Stomach (tissue), 9 donors: ENCODE measurements around the gene SLC31A1. TPM values are rescaled to one million over a fixed set of nuclear protein-coding genes. Genes with fewer than 3 reads are reported as not detected.

Experiments
- DNase-seq, 2 donors: peaks; one replicate each; pipeline versions ENCODE4 v3.0.0 to v3.0.0-alpha.2; 2013 to 2019
- H3K27ac ChIP-seq, 5 donors: fragments of 200-600 bp in 4 of 5; sonication (generic) in 4 of 5; one replicate each; pipeline ENCODE4 v1.5.1; 2013 to 2019; ENCODE audit warnings: mild to moderate bottlenecking in 1 of 5, moderate library complexity in 1 of 5
- H3K27me3 ChIP-seq, 3 donors: fragments of 200-600 bp; sonication (generic); one replicate each; pipeline ENCODE4 v1.5.1; 2017 to 2019; ENCODE audit warnings: mixed run types in 1 of 3
- H3K36me3 ChIP-seq, 4 donors: fragments of 200-600 bp; sonication (generic); 1 replicate in 3 of 4; 2 replicates in 1 of 4; pipeline ENCODE4 v1.5.1; 2016 to 2019
- H3K4me1 ChIP-seq, 4 donors: fragments of 200-600 bp; sonication (generic); one replicate each; pipeline ENCODE4 v1.5.1; 2016 to 2019
- H3K4me3 ChIP-seq, 4 donors: fragments of 200-600 bp; sonication (generic) in 3 of 4; one replicate each; pipeline ENCODE4 v1.5.1; 2016 to 2019; ENCODE audit warnings: mild to moderate bottlenecking in 1 of 4
- H3K9me3 ChIP-seq, 4 donors: fragments of 200-600 bp; sonication (generic); one replicate each; pipeline ENCODE4 v1.5.1; 2016 to 2019
- EP300 ChIP-seq: sonication (generic); formaldehyde crosslinking; IDR thresholded peaks from one replicate; pipeline ENCODE4 v1.6.1; 2017; ENCODE audit warnings: antibody characterized with exemption
- POLR2A ChIP-seq, 4 donors: fragments of 450-650 bp; IDR thresholded peaks; one replicate each; pipeline ENCODE4 v1.6.1; 2016; ENCODE audit warnings: antibody characterized with exemption in 4 of 4, control low read depth in 2 of 4, mild to moderate bottlenecking in 1 of 4, moderate library complexity in 1 of 4
- POLR2AphosphoS5 ChIP-seq, 3 donors: sonication (generic); formaldehyde crosslinking; IDR thresholded peaks; one replicate each; pipeline ENCODE4 v1.6.1; 2016; ENCODE audit warnings: antibody characterized with exemption in 3 of 3
- whole genome bisulfite sequencing, 5 donors: extraction: QIAGEN DNeasy Blood & Tissue Kit in 3 of 5; methylation state at CpG; one replicate each; pipeline versions ENCODE4 v1.1.5 to v1.1.7; 2013 to 2018; 5-methylcytosine and 5-hydroxymethylcytosine counted together
- intact Hi-C: fragments of 100-400 bp; cut with DNase I; formaldehyde crosslinking; loops from one replicate; pipeline ENCODE4 v1.15.1; 2023; ENCODE audit warnings: low total_unique reads
- polyA plus RNA-seq, 3 donors: library from polyadenylated mRNA; stranded (reverse); fragments of 200-250 nt; gene quantifications; one replicate each; pipeline ENCODE4 v1.2.3, GENCODE V29; 2013
- total RNA-seq, 5 donors: library from RNA; depleted of rRNA; stranded (reverse); fragments of >200 nt; gene quantifications; one replicate each; pipeline versions ENCODE4 v1.1.0 to v1.2.3, GENCODE V29; 2014 to 2016
- TF ChIP-seq, protein P1 (sequence below), 7 experiments: fragments of 450-650 bp in 4 of 7; fragments of 200-600 bp in 3 of 7; sonication (generic) in 3 of 7; IDR thresholded peaks; one replicate each; pipeline ENCODE4 v1.5.1; 2016 to 2019; ENCODE audit warnings: antibody characterized with exemption in 7 of 7, control low read depth in 2 of 7, mild to moderate bottlenecking in 1 of 7
- donor health status: healthy with polysubstance abuse.
- donor health status: Bipolar disorder and iron deficiency.
- donor health status: healthy.

Gene SLC31A1
- total and polyA plus RNA-seq, 8 donors: 4.7 to 106 (median 12.2) TPM

DNA sequence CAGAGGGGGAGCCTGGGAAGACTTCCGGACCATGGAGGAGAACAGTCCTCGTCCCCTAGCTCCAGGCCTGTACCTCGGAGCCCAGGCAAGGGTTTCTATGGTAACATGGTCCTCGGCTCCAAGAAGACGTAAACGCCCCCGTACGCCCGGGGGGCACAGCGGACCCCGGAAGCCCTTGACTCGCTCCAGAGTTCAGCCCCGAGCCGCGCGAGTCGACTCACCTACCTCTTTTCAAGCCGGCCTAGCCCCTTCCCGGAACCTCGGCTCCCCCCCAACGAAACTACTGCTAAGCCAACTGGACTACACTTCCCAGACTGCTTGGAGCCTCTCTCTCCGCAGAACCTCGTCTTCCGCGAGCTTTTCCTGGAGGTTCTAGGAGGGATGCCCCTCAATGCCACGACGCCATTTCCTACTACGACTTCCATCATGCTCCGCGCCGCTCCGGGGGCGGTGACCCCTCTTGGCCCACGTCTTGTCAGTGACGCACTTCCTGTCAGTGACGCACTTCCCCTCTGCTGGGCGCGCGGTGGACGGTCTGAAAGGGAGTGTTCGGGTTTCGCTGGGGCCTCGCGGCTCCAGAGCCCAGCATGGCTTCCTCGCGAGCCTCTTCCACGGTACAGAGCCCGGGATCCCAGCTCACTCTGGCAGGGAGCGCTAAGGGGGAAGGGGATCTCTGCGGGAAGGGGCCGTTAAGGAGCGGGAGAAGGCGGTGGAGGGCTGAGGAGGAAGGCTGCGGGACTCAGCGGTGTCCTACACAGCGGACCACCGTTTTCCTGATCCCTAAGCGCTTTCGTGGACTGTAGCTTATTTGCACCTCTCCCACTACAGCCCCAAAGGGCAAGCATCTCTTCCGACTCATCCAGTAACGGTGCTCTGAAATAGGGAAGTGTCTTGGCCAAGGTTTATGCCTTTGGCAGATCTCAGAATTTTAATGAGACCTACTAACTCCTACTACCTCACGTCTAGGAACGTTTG is 54.1 kb downstream of the SLC31A1 start, which contains the start of the genes CDC26 and PRPF4:
Gene CDC26, minus strand, starts transcription at position 416 of the 975 bp plus-strand sequence. CDS start 3,065 bp downstream, outside the sequence.
Gene PRPF4, plus strand, starts transcription at position 502 of the 975 bp plus-strand sequence. Its CDS starts 86 bp downstream, at position 588.
- 0 to 1% (median 0%) methylated on average over 40 to 63 of the region's 63 CpGs for WGBS, 5 donors
- DNase-seq: peak; percentile 97 to 99
- peak within 1 kb of the TSS; percentile 90 to 97 (median 96) for H3K27ac ChIP-seq
- peaks cover 9 to 38% (median 29%) of the 10 kb centered on the region in 4 donors for H3K4me1 ChIP-seq
- peaks cover 34 to 68% (median 64%) of the 10 kb centered on the region in 4 donors for H3K36me3 ChIP-seq
- intact Hi-C loops: loop anchor here (10.0 kb wide), 1 partner anchor 379 kb away; no protein-coding TSS in a partner anchor
- H3K4me3 ChIP-seq: peak within 1 kb of the TSS; percentile 58 to 84 (median 79)
- no peaks in the 10 kb centered on the region for H3K27me3 ChIP-seq
- TF ChIP-seq POLR2A (IDR thresholded peaks at IDR 0.05): peak in 2 of 4 donors; percentile 92 to 93
- peak; percentile 9 for TF ChIP-seq EP300
- peak; percentile 99 for TF ChIP-seq POLR2AphosphoS5 (IDR thresholded peaks at IDR 0.05)
- TF ChIP-seq, protein P1, sequence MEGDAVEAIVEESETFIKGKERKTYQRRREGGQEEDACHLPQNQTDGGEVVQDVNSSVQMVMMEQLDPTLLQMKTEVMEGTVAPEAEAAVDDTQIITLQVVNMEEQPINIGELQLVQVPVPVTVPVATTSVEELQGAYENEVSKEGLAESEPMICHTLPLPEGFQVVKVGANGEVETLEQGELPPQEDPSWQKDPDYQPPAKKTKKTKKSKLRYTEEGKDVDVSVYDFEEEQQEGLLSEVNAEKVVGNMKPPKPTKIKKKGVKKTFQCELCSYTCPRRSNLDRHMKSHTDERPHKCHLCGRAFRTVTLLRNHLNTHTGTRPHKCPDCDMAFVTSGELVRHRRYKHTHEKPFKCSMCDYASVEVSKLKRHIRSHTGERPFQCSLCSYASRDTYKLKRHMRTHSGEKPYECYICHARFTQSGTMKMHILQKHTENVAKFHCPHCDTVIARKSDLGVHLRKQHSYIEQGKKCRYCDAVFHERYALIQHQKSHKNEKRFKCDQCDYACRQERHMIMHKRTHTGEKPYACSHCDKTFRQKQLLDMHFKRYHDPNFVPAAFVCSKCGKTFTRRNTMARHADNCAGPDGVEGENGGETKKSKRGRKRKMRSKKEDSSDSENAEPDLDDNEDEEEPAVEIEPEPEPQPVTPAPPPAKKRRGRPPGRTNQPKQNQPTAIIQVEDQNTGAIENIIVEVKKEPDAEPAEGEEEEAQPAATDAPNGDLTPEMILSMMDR (IDR thresholded peaks at IDR 0.05): peak in 1 of 7 experiments; percentile 22
- H3K9me3 ChIP-seq: no peaks in the 10 kb centered on the region

DNA sequence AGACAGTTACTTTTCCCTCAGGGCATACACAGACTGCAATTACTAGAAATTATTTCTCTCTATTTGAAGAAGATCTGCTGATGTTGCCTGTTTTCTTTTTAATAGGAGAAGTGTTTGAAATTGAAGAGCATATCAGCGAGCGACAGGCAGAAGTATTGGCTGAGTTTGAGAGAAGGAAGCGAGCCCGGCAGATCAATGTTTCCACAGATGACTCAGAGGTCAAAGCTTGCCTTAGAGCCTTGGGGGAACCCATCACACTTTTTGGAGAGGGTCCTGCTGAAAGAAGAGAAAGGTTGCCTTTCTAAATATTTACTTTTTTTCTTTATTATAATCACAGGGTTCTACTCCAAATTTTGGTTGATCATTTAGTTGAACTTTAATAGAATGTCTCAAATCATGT is 57.5 kb downstream of the SLC31A1 start:
- WGBS, 5 donors: 72 to 84% (median 76%) methylated on average over 4 of the region's 4 CpGs
- no peaks in the 10 kb centered on the region for H3K9me3 ChIP-seq
- H3K27me3 ChIP-seq: no peaks in the 10 kb centered on the region
- no peak for TF ChIP-seq POLR2A (IDR thresholded peaks at IDR 0.05)
- no peak for TF ChIP-seq POLR2AphosphoS5 (IDR thresholded peaks at IDR 0.05)
- TF ChIP-seq EP300: no peak
- TF ChIP-seq, protein P1 (IDR thresholded peaks at IDR 0.05): no peak
- peaks cover 9 to 35% (median 27%) of the 10 kb centered on the region in 4 donors for H3K4me1 ChIP-seq
- H3K36me3 ChIP-seq: peaks cover 43 to 72% (median 70%) of the 10 kb centered on the region in 4 donors
- H3K4me3 ChIP-seq: no peak overlapping the region
- intact Hi-C loops: loop anchor here (10.0 kb wide), 1 partner anchor 376 kb away; no protein-coding TSS in a partner anchor
- DNase-seq: no peak
- H3K27ac ChIP-seq: no peak overlapping the region

DNA sequence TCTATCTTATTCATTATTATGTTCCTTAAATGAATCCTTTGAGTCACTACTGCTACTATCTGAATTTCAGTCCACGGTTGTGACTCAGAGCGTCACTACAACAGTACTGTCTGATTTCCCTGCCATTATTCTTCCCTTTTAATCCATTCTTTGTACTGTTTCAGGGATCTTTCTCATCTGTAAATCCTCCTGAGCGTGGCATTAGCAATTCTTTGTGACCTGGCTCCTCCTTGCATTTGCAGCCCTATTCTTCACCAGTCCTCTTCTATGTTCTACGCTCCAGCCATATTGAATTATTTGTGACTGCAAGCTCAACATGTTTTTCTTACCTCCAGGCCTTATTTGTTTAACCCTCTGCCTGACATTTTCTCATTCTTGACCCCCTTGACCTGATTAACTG is 60.0 kb downstream of the SLC31A1 start:
- H3K4me1 ChIP-seq: peaks cover 6 to 20% (median 15%) of the 10 kb centered on the region in 4 donors
- intact Hi-C loops: no loop called here
- no peak overlapping the region for H3K27ac ChIP-seq
- TF ChIP-seq, protein P1 (IDR thresholded peaks at IDR 0.05): no peak
- no peak for TF ChIP-seq POLR2A (IDR thresholded peaks at IDR 0.05)
- no peak for TF ChIP-seq POLR2AphosphoS5 (IDR thresholded peaks at IDR 0.05)
- TF ChIP-seq EP300: no peak
- H3K27me3 ChIP-seq: no peaks in the 10 kb centered on the region
- no peak for DNase-seq
- WGBS, 5 donors: 94 to 99% (median 97%) methylated on average over 4 of the region's 4 CpGs
- no peak overlapping the region for H3K4me3 ChIP-seq
- peaks cover 62 to 97% (median 95%) of the 10 kb centered on the region in 4 donors for H3K36me3 ChIP-seq
- H3K9me3 ChIP-seq: no peaks in the 10 kb centered on the region

DNA sequence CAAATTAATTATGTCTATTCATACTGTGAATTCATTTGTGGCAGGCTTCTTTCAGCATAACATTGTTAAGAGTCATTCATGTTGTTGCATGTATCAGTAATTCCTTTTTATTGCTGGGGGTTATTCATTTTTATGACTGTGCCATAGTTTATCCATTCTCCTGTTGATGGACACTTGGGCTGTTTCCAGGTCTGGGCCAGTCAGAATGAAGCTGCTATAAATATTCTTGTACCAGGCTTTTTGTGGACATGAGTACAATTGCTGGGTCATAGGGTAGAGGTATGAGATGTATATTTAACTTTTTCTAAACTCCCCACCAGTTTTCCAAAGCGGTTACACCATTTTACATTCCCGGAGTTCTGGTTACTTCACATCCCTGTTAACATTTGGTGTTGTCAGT is 67.7 kb downstream of the SLC31A1 start:
- TF ChIP-seq POLR2AphosphoS5 (IDR thresholded peaks at IDR 0.05): no peak
- TF ChIP-seq EP300: no peak
- TF ChIP-seq, protein P1 (IDR thresholded peaks at IDR 0.05): no peak
- no peak for TF ChIP-seq POLR2A (IDR thresholded peaks at IDR 0.05)
- no peak for DNase-seq
- intact Hi-C loops: no loop called here
- Histone ChIP-seq H3K27ac (no peak overlapping the region), H3K27me3 (no peaks in the 10 kb centered on the region), H3K36me3 (peaks cover 71 to 100% (median 98%) of the 10 kb centered on the region in 4 donors), H3K4me3 (no peak overlapping the region), H3K9me3 (no peaks in the 10 kb centered on the region), H3K4me1 (no peaks in the 10 kb centered on the region)
- 88 to 99% (median 98%) methylated on average over 2 of the region's 2 CpGs for WGBS, 5 donors
